ENCODE data around the gene C4orf17. TPM values are rescaled to one million over a fixed set of nuclear protein-coding genes. Genes with fewer than 3 reads are reported as not detected.
A peak's percentile ranks its signal among the peaks of the same experiment; 100 is the strongest.

The C4orf17 gene
- total RNA-seq, 1 donor from 2014 or later: not detected

DNA sequence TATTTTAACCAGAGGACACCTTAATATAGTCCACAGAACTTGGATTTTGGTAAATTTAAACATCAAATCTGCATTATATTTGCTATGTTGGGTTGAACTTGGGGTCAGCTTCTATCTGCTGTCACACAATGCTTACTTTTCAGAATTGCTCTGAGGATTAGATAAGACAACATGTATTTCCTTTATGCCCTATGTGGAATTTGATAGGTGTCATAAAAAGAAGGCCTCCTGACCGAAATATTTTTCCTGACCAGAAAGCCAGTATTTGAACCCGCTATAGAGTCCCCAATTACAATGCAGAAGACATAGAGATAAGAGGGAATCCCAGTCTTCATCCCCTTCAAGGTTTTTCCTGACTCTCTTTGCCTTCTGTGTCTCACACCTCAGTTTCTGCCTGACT, 67.9 kb downstream of the C4orf17 start:
- Histone ChIP-seq H3K79me2 (ENCODE audit: low read depth) (no peaks in the 10 kb centered on the region), H3K36me3 (no peaks in the 10 kb centered on the region), H4K20me1 (ENCODE audit: low read depth) (no peaks in the 10 kb centered on the region), H3K27me3 (no peaks in the 10 kb centered on the region), H3K4me1 (peaks cover 13% of the 10 kb centered on the region), H3K9ac (no peak overlapping the region), H3K27ac (no peak overlapping the region), H3K4me2 (no peak overlapping the region), H3K4me3 (no peak overlapping the region), H3F3A (ENCODE audit: low read depth) (no peaks in the 10 kb centered on the region), H3K9me3 (ENCODE audit: low read depth) (no peaks in the 10 kb centered on the region), H2AFZ (replicated peaks) (no peak overlapping the region)
- peaks cover 11% of the 10 kb centered on the region for H3K4me1 Mint-ChIP-seq
- H3K27me3 Mint-ChIP-seq (ENCODE audit: insufficient read depth, low read depth): peaks cover 2% of the 10 kb centered on the region
- H3K4me3 Mint-ChIP-seq: no peak overlapping the region
- no peaks in the 10 kb centered on the region for H3K9me3 Mint-ChIP-seq
- H3K27ac Mint-ChIP-seq: no peak overlapping the region
- H3K36me3 Mint-ChIP-seq: no peaks in the 10 kb centered on the region
- TF ChIP-seq EZH2 (IDR thresholded peaks at IDR 0.05): no peak
- TF ChIP-seq EZH2phosphoT487 (IDR thresholded peaks at IDR 0.05): no peak
- TF ChIP-seq, protein P1, sequence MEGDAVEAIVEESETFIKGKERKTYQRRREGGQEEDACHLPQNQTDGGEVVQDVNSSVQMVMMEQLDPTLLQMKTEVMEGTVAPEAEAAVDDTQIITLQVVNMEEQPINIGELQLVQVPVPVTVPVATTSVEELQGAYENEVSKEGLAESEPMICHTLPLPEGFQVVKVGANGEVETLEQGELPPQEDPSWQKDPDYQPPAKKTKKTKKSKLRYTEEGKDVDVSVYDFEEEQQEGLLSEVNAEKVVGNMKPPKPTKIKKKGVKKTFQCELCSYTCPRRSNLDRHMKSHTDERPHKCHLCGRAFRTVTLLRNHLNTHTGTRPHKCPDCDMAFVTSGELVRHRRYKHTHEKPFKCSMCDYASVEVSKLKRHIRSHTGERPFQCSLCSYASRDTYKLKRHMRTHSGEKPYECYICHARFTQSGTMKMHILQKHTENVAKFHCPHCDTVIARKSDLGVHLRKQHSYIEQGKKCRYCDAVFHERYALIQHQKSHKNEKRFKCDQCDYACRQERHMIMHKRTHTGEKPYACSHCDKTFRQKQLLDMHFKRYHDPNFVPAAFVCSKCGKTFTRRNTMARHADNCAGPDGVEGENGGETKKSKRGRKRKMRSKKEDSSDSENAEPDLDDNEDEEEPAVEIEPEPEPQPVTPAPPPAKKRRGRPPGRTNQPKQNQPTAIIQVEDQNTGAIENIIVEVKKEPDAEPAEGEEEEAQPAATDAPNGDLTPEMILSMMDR (IDR thresholded peaks at IDR 0.05): no peak
- DNase-seq (ENCODE audit: low spot score): no peak

DNA sequence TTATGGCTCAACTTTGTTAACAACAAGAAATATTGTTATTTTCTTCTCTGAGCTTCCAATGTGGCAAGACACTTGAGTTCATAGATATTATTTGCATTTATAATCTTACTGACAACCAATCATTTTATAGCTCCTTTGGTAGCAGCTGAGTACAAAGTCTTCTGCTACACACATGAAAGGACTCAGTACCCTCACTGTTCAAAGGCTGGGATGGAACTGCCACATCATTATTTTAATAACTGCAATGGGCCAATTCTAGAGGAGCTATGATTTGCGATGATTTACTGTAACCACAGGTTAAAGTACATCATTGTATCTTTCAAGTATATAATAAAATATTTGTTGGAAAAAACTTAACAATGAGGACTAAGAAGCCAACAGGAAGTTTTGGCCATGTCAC, 74.7 kb downstream of the C4orf17 start:
- Mint-ChIP-seq H3K9me3 (no peaks in the 10 kb centered on the region), H3K36me3 (no peaks in the 10 kb centered on the region), H3K4me3 (no peak overlapping the region), H3K27ac (no peak overlapping the region), H3K4me1 (no peaks in the 10 kb centered on the region), H3K27me3 (ENCODE audit: insufficient read depth, low read depth) (no peaks in the 10 kb centered on the region)
- Histone ChIP-seq H3F3A (ENCODE audit: low read depth) (no peaks in the 10 kb centered on the region), H2AFZ (replicated peaks) (no peak overlapping the region), H3K27me3 (no peaks in the 10 kb centered on the region), H3K79me2 (ENCODE audit: low read depth) (no peaks in the 10 kb centered on the region), H3K4me1 (no peaks in the 10 kb centered on the region), H3K9ac (no peak overlapping the region), H3K36me3 (no peaks in the 10 kb centered on the region), H4K20me1 (ENCODE audit: low read depth) (no peaks in the 10 kb centered on the region), H3K4me3 (no peak overlapping the region), H3K9me3 (ENCODE audit: low read depth) (no peaks in the 10 kb centered on the region), H3K4me2 (no peak overlapping the region), H3K27ac (no peak overlapping the region)
- no peak for DNase-seq (ENCODE audit: low spot score)
- TF ChIP-seq EZH2 (IDR thresholded peaks at IDR 0.05): no peak
- no peak for TF ChIP-seq EZH2phosphoT487 (IDR thresholded peaks at IDR 0.05)
- TF ChIP-seq, protein P1 (IDR thresholded peaks at IDR 0.05): no peak

DNA sequence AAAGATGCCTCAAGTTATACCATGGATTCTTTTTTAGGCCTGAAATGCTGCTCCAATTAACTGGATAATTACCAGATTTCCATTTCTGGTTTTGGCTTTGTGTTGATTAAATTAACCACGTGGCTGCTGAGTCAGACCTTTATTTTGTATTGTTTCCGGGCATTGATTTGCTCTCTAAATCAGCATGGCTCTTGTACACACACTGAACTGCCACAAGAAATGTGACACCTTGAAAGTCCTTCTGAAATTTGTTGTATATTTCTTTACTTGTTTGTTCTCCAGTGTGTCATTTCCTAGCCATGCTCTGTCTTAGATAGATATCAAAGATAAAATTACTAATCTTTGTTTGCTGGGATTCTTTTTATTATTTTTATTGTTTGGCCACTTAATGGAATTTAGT, 75.5 kb downstream of the C4orf17 start:
- Mint-ChIP-seq H3K9me3 (no peaks in the 10 kb centered on the region), H3K36me3 (no peaks in the 10 kb centered on the region), H3K4me1 (no peaks in the 10 kb centered on the region), H3K27me3 (ENCODE audit: insufficient read depth, low read depth) (no peaks in the 10 kb centered on the region), H3K4me3 (no peak overlapping the region), H3K27ac (no peak overlapping the region)
- no peaks in the 10 kb centered on the region for H3K9me3 ChIP-seq (ENCODE audit: low read depth)
- peak overlapping the region; percentile 63 for H2AFZ ChIP-seq (replicated peaks)
- H3K36me3 ChIP-seq: no peaks in the 10 kb centered on the region
- H3K4me1 ChIP-seq: no peaks in the 10 kb centered on the region
- no peaks in the 10 kb centered on the region for H3K79me2 ChIP-seq (ENCODE audit: low read depth)
- no peak for DNase-seq (ENCODE audit: low spot score)
- no peaks in the 10 kb centered on the region for H3F3A ChIP-seq (ENCODE audit: low read depth)
- H3K27ac ChIP-seq: no peak overlapping the region
- no peak overlapping the region for H3K4me2 ChIP-seq
- no peak for TF ChIP-seq EZH2phosphoT487 (IDR thresholded peaks at IDR 0.05)
- TF ChIP-seq EZH2 (IDR thresholded peaks at IDR 0.05): no peak
- TF ChIP-seq, protein P1 (IDR thresholded peaks at IDR 0.05): no peak
- no peak overlapping the region for H3K4me3 ChIP-seq
- no peaks in the 10 kb centered on the region for H4K20me1 ChIP-seq (ENCODE audit: low read depth)
- no peak overlapping the region for H3K9ac ChIP-seq
- no peaks in the 10 kb centered on the region for H3K27me3 ChIP-seq

Data from neural progenitor cell (in vitro differentiated cells).